ENCODE data around the gene GHRL.
"Not testable (repeated sequence)": the region's sequence is repeated elsewhere in the genome, so short reads cannot be mapped to it uniquely, and the experiment has no call there.

Gene GHRL

DNA sequence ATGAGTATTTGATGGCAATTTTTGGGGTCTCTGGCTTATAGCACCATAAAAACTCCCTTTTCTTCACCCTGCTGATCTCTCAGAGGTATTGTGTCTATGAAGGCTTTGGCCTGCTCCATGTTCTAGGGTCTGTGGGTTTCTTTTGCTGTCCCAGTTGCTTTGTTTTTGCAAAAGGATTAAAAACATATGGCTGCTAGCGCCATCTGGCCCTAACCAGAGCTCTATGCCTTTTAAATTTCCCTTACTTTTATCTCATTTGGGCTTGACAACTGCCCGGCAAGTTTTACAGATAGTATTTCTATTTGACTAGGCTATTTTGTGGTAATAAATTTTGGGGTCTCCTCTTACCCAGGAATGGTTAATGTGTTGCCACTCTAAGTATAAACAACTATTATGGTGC lies 6.4 kb upstream of the GHRL start:
- DNase-seq (ENCODE audit: low read depth in 2 of 2), result no peak

DNA sequence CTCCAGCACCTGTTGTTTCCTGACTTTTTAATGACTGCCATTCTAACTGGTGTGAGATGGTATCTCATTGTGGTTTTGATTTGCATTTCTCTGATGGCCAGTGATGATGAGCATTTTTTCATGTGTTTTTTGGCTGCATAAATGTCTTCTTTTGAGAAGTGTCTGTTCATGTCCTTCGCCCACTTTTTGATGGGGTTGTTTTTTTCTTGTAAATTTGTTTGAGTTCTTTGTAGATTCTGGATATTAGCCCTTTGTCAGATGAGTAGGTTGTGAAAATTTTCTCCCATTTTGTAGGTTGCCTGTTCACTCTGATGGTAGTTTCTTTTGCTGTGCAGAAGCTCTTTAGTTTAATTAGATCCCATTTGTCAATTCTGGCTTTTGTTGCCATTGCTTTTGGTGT lies 5.3 kb upstream of the GHRL start:
- DNase-seq (ENCODE audit: low read depth in 2 of 2), result not testable (repeated sequence)

DNA sequence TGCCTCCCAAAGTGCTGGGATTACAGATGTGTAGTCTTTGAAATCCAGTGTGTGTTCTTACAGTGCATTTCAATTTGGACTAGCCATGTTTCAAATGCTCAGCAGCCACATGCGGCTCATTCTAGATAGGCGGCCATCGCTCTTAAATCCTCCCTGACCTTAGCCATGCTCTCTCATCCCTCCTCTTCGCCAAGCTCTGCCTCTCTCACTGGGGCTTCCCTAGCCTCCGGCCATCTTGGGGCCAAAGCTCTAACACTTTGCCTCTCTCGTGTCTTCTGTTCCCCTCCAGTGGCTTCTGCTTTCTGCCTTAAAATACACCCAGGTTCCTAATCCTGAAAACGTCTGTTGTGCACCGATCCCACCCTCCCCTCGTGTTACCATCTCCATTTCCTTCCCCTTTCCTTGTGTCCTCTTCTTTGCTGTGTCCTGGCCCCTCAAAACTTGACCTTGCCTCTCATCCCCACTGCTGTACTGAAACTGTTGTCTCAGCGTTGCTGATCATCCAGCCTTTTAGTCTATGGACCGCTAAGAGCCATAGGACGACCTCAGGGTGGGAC lies 1.4 kb upstream of the GHRL start:
- no peak for DNase-seq (ENCODE audit: low read depth in 2 of 2)

DNA sequence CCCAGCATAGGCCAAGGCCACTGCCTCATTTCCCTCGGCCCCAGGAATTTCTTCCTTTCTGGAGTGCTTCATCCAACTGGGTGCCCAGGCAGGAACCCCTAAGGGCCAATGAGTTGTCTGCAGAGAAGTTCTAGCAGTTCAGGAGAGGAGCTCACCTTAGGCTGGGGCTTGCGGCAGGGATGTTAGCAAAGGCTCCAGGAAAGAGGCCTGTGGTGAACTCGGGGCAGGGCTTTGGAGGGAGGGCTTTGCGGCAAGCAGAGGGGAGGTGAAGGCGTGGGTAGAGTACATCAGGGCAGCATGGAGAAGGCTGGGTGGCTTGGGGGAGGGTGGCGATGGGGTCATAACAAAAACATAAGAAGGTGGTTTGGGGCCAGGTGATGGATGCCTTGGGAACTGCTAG lies 1.1 kb downstream of the GHRL start:
- no peak for DNase-seq (ENCODE audit: low read depth in 2 of 2)

DNA sequence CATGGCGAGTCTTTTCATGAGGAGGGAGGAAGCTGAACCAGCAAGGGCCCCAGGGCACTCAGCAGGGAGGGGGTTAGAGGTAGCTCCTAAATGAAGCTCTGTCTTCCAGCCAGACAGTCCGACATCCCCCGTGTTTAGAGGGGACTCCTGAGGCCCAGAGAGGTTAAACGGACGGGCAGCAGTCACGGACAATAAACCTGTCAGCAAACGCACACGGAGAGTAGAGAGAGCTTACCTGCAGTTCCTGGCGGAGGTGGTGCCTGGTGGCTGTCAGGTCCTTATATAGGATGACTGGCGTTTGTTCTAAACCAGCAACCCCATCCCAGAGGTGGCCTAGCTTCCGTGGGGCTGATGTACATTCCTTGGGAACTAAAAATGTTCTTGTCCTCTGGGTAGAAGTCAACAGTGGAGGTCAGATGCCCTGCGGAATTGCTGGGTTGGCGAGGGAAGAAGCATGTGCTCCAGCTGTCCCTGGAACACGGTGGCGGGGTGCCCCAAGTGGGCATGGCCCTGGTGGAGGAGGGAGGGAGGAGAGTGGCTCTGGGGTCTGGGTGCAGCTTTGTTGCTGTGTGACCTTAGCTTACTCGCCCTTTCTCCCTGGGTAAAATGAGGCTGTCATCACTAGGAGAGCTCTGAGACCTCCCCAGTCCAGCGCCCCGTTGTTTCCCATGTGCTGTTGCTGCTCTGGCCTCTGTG lies 2.1 kb downstream of the GHRL start:
- DNase-seq (ENCODE audit: low read depth in 2 of 2), result no peak

DNA sequence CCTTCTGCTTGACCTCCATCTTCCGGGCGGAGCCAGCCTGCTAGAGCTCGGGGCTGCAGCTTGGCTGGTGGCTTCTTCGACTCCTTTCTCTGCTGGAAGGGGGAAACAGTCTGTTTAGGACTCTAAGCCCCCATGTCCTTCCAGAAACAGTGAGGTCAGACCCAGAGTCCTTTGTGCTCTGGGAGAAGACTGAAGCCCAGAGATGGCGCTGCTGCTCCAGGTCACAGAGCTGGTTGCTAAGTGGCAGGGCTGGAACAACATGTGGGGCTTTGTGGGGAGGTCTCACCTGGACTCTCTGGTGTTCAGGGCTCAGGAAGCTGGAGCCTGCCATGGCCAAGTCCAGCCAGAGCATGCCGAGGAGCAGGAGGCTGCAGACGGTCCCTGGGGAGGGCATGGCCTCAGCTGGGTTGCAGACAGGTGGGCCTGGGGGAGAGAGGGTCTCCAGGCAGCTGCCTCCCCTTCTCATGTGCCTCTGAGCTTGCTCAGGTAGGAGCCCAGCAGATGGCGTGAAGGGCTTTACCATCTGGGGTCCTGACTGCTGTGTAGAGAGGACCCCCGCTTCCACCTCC lies 2.9 kb downstream of the GHRL start:
- no peak for DNase-seq (ENCODE audit: low read depth in 2 of 2)

DNA sequence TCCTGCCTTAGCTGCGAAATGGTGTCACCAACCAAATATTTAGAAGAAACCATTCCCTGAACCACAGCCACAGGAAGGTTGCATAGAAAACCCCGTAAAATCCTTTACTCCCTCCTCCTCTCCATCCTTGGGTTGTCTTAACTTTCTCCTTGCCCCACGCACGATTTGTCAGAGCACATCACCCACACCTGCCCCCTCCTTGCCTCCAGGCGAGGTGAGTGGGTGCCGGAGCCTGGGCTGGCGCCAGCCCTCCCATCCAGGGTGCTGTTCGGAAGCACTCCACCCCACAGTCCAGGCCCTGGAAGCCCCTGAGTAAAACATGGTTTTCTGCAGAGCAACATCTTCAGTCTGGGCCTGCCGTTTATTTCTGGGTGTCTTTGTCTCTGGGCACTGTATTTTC lies 3.7 kb downstream of the GHRL start:
- DNase-seq (ENCODE audit: low read depth in 2 of 2), result no peak

DNA sequence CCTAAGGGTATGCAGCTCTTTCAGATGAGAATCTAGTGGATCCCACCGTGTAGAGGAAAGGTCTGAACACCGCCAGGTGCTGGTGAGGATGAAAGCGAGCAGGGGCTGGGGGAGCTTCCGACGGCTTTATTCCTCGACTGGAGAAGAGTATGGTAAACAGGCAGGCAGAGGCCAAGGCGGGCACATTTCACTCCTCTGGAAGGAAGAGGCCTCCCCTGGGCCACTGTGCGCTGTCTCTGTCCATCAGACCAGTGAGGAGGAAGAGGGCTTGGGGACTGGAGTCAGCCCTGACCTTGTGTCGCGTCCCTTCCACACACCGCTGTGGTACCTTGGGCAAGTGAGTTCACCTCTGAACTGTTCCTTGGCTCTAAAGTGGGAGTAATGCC lies 4.2 kb downstream of the GHRL start:
- no peak for DNase-seq (ENCODE audit: low read depth in 2 of 2)

DNA sequence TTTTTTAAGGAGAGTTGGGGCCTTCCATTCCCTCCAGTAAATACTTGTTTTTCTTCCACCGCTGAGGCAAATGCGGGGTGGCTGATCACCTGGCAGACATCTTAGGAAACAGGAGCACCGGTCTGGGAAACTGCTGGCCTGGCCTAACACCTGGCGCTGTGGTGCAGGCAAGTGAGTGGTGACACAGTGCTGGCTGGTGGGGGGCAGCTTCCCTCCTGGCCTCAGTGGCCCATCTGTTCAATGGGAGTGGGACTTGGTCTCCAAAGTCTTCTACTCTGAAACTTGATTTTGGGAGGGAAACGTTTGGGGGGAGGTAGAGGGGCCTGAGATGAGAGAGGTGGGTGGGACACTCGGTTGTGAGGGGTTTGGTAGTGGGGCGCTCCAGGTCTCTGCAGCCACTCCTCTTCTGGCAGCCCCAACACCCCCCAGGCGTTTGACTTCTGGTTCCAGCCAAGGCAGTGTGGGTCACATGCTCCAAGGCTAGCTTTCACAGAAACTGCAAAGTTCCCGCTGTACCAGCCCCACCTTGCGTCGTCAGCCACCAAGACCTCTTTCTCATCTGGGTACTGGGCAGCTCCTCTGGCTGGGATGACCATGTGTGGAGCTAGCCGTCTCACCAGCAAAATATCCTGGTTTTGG lies 4.7 kb downstream of the GHRL start:
- DNase-seq (ENCODE audit: low read depth in 2 of 2), result no peak

DNA sequence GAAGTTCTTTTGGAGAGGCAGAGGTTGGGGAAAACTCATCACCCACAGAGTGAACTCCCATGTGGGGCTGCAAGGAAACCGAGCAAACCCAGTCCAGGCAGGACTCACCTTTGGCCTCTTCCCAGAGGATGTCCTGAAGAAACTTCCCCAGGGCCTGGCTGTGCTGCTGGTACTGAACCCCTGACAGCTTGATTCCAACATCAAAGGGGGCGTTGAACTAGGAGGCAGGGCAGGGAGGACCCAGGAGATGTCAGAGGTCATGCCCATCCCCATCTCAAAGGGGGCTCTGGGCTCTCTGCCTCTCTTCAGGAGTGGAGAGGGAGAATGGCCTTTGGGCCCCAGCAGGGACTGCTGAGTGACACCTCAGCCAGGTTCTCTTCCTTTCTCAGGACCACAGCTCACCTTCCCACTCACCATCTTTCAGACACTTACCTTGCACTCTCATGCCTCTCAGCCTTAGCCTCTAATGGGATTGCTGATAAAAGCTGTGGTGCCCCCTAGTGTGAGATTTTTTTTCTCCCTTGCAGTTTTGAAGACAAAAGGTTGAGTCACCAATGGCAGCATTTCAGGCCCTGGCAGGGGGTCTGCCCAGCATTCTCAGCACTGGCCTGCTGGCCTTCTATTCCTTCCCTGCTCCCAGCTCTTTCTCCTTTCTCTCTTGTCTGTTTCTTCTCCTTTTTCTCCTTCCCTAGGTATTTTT lies 6.0 kb downstream of the GHRL start:
- DNase-seq (ENCODE audit: low read depth in 2 of 2), result no peak

DNA sequence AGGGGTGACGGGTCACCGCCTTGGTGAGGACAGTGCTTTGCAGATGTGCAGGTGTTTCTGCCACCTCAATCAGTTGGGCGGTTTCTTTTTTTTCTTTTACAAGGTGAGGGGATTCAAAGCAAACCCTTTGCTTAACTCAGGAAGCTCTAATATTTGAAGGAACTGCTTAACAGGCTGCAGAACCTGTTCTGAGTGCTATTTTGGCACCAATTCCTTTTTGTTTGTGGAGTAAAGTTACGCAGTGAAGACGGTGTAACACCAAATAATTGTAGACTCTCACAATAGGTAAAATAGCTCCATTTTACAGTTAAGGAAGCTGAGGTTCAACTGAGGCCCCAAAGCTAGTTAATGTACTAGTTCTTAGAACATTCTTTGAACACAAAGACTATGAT lies 6.6 kb downstream of the GHRL start:
- no peak for DNase-seq (ENCODE audit: low read depth in 2 of 2)

DNA sequence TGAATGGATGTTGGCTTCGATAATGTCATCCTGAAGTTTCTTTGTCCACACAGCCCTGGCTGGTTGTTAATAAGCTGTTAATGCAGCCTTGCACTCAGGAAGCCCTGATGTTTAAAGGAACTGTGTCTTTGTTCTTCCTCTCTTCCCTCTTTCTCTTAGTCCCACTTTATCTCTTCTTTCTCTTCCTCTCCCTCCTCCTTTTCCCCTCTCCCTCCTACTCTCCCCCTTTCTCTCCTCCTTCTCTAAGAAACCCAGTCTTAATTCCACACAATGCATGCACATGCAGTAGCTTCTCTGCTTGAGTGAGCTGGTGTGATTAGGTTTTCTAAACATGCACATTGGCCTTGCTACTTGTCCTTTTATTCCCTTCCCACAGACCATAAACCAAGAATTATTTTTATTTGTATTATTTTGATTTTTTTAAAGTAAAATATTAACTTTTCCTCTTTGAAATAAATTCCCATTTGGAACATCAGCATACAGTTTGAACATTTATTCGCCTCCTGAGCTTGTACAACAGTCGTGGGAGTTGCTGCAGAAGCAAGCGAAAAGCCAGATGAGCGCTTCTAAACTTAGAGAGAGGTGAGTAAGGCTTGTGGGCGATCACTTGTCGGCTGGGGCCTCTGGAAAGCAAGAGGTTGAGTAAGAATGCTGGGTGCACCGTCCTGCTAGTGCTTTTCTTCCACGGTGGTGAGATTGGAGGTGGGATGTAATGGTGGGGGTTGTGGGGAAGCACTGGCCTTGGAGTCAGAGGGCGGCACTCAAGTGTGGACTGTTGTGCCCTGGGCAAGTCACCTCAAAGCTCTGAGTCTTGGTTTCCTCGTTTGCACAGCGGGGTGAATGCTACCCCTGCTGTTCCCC lies 7.2 kb downstream of the GHRL start:
- no peak for DNase-seq (ENCODE audit: low read depth in 2 of 2)

DNA sequence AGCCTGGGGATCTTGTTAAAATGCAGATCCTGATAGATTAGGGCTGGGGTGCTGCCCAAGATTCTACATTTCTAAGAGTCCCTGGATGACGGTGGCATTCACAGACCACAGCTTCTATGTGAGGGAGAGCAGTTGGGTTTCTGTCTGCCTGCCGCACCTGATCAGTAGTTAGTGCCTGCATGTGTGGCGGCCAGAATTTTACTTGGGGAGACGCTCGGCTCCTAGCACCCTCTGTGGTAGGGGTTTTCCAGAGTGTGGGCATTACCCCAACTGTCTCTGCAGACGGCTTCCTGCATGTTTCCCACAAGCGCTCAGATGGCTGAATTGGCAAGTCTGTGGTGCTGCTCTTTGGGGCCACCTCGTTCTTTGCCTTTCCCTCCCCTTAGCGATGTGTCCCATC lies 8.3 kb downstream of the GHRL start:
- DNase-seq (ENCODE audit: low read depth in 2 of 2), result no peak

DNA sequence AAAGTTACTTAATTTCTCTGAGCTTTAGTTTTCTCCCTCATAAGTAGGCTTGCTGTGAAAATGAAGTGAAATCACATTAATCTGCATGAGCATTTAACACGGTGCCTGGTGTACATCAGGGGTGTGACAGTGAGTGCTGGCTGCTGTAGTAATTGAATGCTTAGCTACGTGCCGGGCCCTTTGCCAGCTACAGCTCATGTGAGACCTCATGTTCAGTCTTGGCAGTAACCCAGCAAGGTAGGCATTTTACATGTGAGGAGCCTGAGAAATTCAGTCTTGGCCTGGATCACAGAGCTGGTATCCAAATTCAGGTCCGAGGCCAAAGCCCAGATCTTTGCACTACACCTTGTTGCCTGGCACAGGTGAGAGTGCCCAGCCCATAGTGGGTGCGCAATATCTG lies 9.1 kb downstream of the GHRL start:
- no peak for DNase-seq (ENCODE audit: low read depth in 2 of 2)

DNA sequence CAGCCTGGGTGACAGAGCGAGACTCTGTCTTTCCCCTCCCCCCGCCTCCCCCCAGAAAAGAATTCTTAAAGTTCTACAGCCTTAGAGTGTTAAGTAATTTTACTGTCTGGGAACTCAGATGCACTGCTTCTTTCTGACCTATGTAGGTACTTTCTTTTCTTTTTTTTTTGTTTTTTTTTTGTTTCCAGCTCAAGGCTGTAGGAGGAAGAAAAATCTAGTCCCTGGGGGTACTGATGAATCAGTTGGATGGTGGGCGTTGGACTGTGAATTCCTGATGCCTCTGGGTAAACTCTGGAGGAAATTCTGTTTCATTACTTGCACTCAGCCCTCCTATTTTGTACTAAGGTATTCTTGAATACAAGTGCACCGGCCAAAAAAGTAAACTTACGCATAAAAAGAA lies 10.8 kb downstream of the GHRL start:
- no peak for DNase-seq (ENCODE audit: low read depth in 2 of 2)

DNA sequence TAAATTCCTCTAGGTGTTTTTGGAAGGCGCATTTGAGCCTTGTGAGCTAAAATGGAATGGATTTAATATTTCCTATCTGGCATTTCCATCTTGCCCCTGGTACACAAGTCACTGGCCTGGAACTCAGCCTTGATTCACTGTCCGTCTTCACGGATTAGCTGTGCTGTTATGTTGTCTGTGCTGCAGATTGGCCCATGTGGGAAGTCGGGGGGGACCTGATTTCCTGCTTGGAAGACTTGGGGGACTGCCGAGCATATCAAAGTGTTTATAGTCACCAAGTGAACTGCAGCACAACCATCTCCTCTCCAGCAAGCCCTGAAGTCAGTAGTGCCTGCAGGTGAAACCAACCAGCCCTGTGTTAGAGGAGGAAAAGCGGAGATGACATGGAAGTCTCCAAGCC lies 12.2 kb downstream of the GHRL start:
- no peak for DNase-seq (ENCODE audit: low read depth in 2 of 2)

DNA sequence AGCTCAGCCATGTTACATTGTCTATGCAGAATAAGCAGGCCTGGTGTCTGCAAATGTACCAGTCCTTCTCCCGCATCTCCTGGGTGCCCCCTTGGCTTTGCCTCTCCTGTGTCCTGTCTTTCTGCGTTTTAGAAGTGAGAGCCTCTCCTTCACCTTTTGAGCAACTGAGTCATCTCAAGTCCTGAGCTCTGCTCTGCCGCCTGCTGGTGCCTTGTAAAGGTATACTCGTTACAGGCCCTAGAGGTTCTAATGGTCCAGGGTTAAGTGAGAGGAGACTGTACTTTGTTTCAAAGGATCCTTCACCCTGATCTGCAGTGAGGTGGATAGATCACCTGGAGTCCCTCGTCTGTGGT lies 12.6 kb downstream of the GHRL start:
- DNase-seq (ENCODE audit: low read depth in 2 of 2), result no peak

DNA sequence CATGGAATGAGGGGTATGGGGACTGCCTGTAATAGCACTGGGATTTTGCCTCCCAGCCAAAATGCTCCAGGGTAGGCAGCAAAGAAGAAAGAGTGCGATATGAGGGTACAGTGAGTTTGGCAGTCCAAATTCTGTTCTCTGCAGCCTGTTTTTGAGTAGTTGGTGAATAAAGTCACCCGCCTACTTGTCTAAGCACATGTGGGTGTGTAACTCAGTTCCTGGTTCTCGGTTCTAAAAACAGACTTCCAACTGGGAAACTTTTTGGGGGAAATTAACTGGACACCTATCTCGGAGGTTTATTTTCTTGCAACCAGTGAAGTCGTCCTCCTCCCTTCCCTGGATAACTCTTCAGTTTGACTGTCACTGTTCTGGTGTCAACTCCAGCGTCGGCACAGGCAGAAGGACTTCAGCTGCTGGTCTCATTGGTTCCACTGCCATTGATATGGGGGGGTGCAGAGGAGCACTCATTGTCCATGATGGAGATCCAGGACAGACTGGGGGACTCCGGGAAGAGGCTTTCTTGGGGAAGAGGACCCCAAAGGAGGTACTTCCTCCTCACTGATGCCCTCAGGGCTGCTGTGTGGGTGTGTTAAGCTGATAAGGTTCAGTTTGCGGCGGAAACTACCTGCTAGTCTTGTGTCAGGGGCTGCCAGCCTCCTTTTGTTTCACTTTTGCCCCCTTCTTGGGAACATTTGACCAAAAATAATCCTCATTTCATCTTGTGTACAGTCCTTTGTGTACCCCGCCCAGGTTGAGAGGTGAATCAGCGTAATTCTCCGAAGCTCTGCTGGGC lies 13.2 kb downstream of the GHRL start:
- DNase-seq (ENCODE audit: low read depth in 2 of 2), result no peak

DNA sequence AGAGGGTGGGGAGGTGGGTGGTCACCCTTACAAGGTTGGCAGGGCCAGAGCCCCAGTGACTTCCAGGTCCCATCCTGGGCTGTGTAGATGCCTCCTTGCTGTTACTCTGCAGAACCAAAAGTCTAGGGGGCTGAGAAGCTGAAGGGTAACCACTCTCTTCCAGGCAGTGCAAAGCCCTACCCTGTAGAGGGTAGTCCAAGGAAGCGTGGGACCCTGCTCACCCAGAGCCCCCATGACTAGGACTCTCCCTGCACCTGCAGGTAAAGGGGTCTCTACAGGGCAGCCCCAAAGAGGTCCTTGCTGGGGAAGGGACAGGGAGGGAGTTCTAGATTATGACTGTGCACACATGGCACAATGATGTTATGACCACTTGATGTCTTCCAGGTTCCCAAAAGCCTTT lies 14.2 kb downstream of the GHRL start:
- no peak for DNase-seq (ENCODE audit: low read depth in 2 of 2)

DNA sequence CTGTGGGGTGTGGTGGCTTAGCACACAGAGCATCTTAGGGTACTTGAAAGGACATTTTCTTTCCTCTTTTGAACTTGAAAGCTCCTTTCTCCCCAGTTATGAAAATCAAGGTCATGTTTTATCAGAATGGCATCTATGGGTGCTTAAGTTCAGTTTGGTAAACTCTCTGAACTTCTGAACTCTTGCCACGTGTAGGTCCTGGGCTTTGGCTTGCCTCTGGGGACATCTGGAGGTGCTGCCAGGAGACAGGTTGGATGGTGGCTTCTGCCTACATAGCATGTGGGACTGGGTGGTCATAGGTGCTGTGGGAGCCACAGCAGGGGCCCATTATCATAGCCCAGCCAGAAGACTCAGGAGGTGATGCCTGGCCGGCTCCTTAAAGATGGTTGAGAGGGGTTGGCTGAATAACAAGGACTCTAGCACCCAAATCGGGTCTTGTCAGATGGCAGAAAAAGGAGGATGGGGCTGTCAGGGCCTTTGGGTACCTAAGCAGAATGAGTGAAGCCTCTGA lies 15.6 kb downstream of the GHRL start:
- DNase-seq (ENCODE audit: low read depth in 2 of 2), result no peak

DNA sequence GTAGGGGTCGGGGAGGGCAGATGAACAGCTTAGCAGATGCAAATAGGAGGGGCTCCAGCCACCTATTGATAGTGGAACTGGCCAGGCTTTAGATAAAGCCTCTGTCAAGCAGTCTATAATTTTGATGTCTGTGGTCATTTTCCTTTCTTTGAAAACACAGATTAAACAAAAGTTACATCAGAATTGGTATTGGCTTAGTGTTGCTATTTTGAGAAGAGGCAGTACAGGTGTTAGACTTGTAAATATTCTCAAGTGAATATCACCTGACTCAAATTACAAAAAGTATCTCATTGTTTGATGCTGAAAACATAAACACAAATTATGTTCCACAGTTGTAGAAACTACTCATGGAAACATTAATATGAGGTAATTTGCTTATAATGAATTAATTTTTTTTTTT lies 18.1 kb downstream of the GHRL start:
- no peak for DNase-seq (ENCODE audit: low read depth in 2 of 2)
